Measurements from ENCODE around the gene PYM1. TPM values are rescaled to one million over a fixed set of nuclear protein-coding genes. Genes with fewer than 3 reads are reported as not detected.

The PYM1 gene
- total and polyA plus RNA-seq, 2 of the 13 experiments (the other 11 are each of a cell fraction or from before 2014, with no cell fraction given): 44.0 to 51.8 TPM

DNA sequence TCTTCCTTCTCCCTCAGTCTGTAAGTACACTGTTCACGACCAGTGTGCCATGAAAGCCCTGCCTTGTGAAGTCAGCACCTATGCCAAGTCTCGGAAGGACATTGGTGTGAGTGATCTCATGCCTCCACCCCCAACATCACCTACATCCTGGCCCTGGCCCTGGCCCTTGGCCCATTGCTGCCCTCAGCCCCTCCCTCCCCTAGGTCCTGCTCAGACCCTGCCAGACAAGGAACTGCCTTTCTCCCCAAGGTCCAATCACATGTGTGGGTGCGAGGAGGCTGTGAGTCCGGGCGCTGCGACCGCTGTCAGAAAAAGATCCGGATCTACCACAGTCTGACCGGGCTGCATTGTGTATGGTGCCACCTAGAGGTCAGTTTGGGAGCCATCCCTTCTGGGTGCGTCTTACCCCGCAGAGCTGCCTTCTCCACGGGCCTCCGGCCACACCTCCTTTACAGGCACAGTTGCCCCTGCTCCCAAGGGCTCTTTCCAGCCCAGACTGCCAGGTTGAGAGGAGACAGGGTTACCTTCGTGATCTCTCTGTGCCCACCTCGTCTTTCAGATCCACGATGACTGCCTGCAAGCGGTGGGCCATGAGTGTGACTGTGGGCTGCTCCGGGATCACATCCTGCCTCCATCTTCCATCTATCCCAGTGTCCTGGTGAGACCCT, 12.5 kb upstream of the PYM1 start (continued):
- peak; percentile 82 for TF ChIP-seq KDM2A (CRISPR knock-in tag; IDR thresholded peaks at IDR 0.05; ENCODE audit: borderline replicate concordance, low read depth)
- peak; percentile 81; the same call in 1 of the 2 replicates for TF ChIP-seq ZNF598 (CRISPR knock-in tag; IDR thresholded peaks at IDR 0.05; ENCODE audit: borderline replicate concordance)
- TF ChIP-seq SETDB1 (CRISPR knock-in tag; IDR thresholded peaks at IDR 0.05; ENCODE audit: borderline replicate concordance): no peak
- no peak for TF ChIP-seq MNT (IDR thresholded peaks at IDR 0.05)
- no peak for TF ChIP-seq ZBTB44 (CRISPR knock-in tag; IDR thresholded peaks at IDR 0.05)
- no peak for TF ChIP-seq CEBPZ (IDR thresholded peaks at IDR 0.05; ENCODE audit: low read length)
- TF ChIP-seq SMYD3 (CRISPR knock-in tag; IDR thresholded peaks at IDR 0.05): no peak
- no peak for TF ChIP-seq FOXJ3 (CRISPR knock-in tag; IDR thresholded peaks at IDR 0.05; ENCODE audit: borderline replicate concordance)
- TF ChIP-seq MYNN (CRISPR knock-in tag; IDR thresholded peaks at IDR 0.05; ENCODE audit: low read depth): no peak
- TF ChIP-seq, protein P1, sequence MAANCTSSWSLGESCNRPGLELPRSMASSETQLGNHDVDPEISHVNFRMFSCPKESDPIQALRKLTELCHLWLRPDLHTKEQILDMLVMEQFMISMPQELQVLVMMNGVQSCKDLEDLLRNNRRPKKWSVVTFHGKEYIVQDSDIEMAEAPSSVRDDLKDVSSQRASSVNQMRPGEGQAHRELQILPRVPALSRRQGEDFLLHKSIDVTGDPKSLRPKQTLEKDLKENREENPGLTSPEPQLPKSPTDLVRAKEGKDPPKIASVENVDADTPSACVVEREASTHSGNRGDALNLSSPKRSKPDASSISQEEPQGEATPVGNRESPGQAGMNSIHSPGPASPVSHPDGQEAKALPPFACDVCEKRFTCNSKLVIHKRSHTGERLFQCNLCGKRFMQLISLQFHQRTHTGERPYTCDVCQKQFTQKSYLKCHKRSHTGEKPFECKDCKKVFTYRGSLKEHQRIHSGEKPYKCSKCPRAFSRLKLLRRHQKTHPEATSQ (CRISPR knock-in tag; IDR thresholded peaks at IDR 0.05; ENCODE audit: borderline replicate concordance): no peak
- TF ChIP-seq PTBP1 (IDR thresholded peaks at IDR 0.05; ENCODE audit: low read depth, low read length, poor library complexity, severe bottlenecking): no peak
- peak; percentile 53 for TF ChIP-seq SAP130 (CRISPR knock-in tag; IDR thresholded peaks at IDR 0.05; ENCODE audit: low read depth)
- 0 out of 2 replicates have a peak, but pooled peaks have one; percentile 11 for TF ChIP-seq FOXA3 (CRISPR knock-in tag; IDR thresholded peaks at IDR 0.05)
- 0 out of 2 replicates have a peak, but pooled peaks have one; percentile 34 for TF ChIP-seq RFXAP (CRISPR knock-in tag; IDR thresholded peaks at IDR 0.05; ENCODE audit: borderline replicate concordance)
- TF ChIP-seq HMG20A (CRISPR knock-in tag; IDR thresholded peaks at IDR 0.05; ENCODE audit: borderline replicate concordance): no peak
- TF ChIP-seq ELF3 (CRISPR knock-in tag; IDR thresholded peaks at IDR 0.05): peak; percentile 59; the same call in 1 of the 2 replicates
- no peak for TF ChIP-seq REXO4 (CRISPR knock-in tag; IDR thresholded peaks at IDR 0.05; ENCODE audit: borderline replicate concordance)
- no peak for TF ChIP-seq JUNB (CRISPR knock-in tag; IDR thresholded peaks at IDR 0.05; ENCODE audit: borderline replicate concordance)
- peak; percentile 35; the same call in 1 of the 2 replicates for TF ChIP-seq MYC (CRISPR knock-in tag; IDR thresholded peaks at IDR 0.05; ENCODE audit: borderline replicate concordance)

Measured in HepG2 (cell line).